ENCODE measurements around the gene SRRT.
"Not testable (repeated sequence)": the region's sequence is repeated elsewhere in the genome, so short reads cannot be mapped to it uniquely, and the experiment has no call there.

Gene SRRT

DNA sequence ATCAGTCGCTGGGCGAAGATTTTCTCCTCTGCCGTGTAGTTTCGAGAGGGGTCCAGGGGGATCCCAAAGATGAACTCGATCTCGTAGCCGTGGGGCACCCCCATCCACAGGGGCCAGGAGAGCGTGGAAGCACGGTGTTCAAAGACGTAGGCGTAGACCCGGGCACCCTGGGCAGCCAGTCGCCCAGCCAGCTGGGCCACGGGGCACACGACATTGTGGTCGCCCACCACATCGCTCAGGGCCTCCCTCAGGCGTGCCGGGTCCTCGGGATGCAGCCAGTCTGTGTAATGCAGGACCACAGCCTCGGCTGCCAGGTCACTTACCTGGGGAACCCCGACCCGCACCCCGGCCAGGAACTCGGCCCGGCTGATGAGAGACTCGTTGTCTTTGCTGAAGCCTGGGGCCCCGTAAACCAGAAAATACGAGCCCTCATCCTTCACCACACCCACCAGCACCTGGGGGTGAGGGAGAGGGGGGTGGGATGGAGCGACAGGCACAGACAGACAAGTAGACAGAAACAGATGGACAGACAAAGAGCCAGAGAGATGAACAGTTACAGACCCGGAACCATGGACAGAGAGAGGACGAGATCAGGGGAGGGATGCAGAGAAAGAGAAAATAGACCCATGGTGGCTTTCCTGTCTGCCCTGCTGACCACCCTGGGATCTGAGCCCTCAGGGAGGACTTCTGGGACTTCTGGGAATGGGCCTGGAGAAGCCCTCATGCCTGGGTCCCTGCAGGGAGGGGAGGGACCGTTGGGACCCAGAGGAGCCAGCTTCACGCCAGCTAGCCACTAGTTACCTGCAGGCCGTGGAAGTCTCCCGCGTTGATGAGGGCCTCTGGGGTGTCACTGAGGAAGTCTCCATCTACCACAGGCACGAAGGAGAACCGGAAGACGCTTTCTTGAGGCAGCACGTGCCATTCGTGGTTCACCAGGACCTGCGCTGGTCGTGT, 17.7 kb downstream of the SRRT start:
- no peak for FAIRE-seq
- DNase-seq (ENCODE audit: extremely low spot score, insufficient read length, low read depth), result no peak

DNA sequence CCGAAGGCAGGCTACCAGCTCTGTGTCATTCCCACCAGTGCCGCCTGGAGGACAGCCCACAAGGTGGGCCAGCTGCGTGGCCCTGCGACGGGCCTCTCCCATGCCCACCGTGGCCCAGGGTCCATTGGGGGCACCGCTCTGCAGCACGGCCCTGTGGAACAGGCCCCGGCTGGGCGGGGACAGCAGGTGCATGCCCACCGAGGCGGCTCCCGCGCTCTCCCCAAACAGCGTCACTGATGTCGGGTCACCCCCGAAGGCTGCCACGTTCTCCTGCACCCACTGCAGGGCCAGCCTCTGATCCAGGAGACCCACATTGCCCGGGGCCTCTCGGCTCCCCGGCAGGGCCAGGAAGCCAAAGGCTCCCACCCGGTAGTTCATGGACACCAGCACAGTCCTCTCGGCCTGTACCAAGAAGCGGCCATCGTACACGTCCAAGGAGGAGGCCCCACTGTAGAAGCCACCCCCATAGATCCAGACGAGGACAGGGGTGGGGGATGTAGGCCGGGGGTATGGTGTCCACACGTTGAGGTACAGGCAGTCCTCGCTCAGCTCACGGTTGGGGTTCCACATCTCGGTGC, 18.5 kb downstream of the SRRT start:
- DNase-seq (ENCODE audit: extremely low spot score, insufficient read length, low read depth) (no peak), FAIRE-seq (no peak)

DNA sequence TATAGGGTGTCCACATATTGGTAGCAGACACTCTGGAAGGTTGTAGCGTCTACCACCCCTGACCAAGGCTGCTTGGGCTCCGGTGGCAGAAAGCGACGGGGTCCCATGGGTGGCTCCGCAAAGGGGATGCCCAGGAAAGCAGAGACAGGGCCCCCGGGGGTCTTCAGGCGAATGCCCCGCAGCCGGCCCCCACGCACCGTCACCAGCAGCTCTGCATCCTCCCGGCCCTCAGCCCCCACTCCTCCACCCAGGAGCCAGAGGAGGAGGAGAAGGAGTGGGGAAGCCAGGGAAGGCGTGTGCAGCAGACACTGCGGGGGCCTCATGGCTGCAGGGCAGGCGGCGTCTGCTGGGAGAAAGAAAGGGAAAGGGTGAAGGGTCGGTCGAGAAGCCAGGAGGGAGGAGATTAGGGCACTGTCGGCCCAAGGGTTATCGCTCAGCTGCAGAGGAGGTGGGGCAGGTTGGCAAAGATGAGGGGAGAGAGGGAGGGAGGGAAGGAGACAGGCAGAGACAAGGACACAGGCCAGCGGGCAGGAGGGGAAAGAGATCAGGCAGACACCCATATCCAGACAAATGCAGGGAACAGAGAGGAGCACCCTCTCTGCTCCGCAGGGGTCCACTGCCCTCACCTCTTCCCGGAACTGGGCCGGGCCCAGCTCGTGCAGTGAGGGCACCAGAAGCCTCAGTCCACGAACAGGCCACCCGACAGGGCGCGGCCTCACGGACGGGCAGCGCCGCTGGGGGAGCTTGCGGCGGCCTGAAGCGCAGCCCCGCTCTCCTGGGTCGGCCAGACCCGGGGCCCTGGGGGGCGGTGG, 19.2 kb downstream of the SRRT start:
- DNase-seq (ENCODE audit: extremely low spot score, insufficient read length, low read depth) (no peak), FAIRE-seq (no peak)

DNA sequence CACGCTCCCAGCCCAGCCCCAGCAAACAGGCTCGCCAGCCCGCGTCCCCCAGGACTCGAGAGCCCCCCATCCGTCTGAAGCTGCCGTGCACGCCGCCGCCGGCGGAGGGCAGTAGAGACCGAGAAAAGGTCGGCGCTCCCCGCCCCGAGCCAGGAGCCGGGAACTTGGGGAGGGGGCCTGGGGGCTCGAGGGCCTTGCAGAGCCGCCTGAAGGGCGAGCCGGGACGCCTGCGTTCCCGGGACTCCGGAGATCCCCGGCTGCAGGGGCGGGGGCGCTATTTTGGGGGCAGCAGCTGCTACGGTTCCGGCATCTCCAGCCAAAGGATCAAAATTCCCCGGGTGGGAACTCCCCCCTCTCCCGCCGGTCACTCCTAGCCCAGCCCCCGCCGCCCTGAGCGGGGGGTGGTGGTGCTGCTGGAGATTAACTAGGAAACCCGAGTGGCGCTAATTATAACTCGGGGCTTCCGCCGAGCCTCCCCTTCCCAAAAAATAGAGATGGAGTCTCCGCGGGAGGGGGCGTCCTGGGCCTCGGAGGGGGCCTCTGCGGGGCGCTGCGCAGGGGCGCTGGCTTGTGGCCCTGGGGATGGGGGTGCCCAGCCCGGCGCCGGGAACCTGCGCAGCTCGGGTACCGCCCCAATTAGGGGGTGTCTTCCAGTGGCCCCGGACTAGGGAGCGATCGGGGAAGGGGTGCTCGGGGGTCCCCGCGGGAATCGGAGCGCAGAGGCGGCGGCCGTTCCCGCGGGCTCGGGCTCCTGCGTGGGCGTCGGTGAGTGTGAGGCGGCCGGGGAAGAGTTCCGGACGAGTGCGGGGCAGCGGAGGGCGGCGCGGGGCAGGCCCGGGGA, 20.2 kb downstream of the SRRT start:
- DNase-seq (ENCODE audit: extremely low spot score, insufficient read length, low read depth) (no peak), FAIRE-seq (no peak)

DNA sequence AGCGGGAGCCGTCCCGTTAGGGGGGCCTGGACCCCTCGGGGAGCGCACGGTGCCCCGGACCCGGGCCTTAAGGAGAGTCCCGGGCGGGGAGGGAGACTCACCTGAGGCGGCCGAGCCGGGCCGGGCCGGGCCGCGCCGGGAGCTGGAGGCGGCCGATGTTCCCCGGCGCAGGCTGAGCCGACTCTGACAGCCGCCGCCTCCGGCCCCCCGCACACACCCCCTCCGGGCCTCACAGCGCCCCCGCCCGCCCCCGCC, 20.7 kb downstream of the SRRT start, which contains the start of gene ACHE:
TSS of gene ACHE (minus strand) at position 188 of the 255 bp plus-strand sequence. CDS start 1,656 bp downstream, outside the sequence.
- FAIRE-seq, result no peak
- no peak for DNase-seq (ENCODE audit: extremely low spot score, insufficient read length, low read depth)

DNA sequence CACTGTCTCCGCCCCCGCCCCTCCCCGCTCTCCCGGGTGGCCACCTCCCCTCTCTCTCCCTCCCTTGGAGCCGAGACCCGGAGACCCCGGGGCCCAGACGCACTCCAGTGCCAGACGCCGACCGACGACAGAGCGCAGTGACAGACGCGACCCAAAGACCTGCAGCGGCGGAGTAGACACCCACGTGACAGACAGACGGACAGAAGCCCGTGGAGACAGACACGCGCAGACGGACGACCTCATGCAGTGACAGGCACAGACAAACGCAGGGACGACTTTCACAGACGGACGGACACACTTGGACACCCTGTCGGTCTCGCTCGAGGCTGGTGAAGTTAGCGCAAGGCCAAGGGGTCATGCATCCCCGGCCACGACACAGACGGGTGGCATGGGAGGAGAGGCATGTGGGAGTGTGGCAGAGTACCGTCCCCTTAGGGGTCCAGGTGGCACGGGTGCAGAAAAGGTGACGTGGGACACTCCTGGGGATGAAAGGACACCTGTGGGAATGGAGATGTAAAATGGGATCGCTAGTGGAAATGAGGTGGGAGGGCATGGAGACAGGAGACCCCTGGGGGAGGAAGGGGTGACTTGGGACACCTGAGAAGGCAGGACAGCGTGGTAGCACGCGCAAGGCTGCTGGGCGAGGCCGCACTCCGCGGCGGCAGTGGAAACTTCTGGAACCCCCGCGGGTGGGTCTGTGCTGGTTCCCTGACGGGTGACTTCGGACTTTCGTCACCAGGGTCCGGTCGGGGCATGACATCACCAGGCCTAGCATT, 21.2 kb downstream of the SRRT start:
- DNase-seq (ENCODE audit: extremely low spot score, insufficient read length, low read depth) (no peak), FAIRE-seq (no peak)

DNA sequence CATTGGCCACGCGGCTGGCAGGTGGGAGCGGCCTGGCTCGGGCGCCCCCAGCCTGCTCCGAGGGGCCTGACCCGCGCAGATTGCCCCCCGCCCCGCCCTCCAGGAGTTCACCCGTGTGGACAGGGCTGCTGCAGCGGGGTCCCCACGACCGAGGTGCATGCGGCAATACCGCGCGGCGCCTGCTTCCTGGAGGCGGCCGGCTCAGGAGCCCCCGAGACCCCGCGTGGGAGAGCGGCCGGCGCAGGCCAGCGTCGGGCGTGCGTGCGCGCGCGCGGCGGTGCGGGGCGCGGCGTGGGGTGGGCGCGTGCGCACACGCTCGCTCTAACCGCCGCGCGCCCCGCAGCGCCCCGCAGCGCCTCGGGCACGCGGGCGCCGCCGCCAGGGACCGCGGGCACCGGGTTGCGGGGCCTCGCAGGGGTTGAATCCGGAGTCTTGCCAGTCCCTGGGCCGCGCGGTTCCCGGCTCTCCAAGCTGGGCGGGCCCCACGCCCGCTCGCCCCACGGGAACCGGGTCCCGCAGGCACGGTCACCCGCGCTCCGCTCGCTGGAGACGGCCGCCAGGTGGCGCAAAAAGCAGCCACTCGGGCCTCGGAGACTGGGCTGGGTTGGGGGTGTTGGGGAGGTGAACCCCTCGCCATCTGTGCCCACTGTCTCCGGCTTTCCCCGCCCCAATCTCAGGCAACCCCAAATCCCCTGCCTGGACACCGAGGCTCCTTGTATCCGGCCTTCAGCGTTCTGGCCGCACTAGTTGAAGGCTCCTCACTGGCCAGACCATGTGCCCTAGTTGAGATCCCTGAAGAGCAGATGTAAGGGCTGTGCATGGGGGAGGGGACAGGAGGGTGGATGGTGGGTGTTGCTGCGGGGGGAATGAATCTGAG, 22.1 kb downstream of the SRRT start:
- FAIRE-seq (no peak), DNase-seq (ENCODE audit: extremely low spot score, insufficient read length, low read depth) (no peak)

DNA sequence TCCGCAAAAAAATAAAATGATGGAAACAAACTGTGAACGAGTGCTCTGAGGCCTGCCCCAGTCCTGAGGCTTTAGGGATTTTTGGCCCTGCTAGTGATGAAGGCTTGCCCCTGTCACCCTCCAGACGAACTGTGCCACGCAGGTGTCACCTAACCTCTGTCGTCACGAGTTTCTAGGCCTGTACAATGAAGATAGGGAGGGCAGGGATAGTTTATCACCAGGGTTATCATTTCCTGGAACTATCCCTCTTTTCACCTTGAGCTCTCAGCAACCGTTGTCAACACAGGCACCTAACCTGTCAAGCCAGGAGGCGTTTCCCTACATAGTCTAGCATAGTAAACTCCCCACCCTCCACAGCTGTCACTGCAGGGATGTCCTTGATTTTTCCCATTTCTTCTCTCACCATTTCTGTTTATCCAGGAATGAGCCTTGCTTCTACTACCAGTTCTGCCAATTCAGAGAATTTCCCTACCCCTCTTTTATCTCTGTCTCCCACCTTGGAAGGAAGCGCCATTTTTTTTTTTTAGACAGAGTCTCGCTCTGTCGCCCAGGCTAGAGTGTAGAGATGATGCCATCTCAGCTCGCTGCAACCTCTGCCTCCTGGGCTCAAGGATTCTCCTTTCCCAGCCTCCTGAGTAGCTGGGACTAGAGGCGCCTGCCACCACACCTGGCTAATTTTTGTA, 23.0 kb downstream of the SRRT start:
- FAIRE-seq (no peak), DNase-seq (ENCODE audit: extremely low spot score, insufficient read length, low read depth) (no peak)

DNA sequence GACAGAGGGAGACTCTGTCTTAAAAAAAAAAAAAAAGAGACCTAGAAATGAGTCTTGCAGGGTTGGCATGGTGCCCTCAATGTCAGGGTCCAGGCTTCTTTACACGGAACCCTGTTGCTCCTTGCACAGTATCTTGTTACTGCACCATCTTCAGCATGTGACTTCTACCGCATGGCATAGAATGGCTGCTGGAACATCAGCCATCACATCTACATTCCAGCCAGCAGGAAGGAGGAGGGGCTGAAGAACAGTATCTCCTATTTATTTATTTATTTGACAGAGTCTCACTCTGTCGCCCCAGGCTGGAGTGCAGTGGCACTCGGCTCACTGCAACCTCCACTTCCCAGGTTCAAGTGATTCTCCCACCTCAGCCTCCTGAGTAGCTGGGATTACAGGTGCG, 24.5 kb downstream of the SRRT start:
- DNase-seq (ENCODE audit: extremely low spot score, insufficient read length, low read depth) (no peak), FAIRE-seq (no peak)

DNA sequence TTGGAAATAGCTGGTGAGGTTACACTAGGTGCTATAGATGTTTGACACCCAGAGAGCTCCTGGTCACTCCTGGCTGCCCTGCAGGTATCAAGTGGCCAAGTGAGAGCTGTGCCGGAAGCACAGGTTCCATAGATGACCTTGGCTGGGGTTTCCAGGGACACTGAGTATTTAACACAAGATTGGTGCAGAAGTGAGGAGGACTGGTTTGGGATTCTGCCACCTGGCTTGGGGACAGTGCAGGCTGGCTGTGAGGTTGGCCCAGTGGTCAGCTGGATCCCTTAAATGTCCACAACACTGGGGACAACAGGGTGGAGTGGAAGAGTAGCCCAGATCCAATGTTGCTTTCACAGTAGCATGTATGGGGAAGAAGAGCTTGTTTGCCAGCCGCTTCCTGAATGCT, 26.1 kb downstream of the SRRT start:
- DNase-seq (ENCODE audit: extremely low spot score, insufficient read length, low read depth) (no peak), FAIRE-seq (no peak)

DNA sequence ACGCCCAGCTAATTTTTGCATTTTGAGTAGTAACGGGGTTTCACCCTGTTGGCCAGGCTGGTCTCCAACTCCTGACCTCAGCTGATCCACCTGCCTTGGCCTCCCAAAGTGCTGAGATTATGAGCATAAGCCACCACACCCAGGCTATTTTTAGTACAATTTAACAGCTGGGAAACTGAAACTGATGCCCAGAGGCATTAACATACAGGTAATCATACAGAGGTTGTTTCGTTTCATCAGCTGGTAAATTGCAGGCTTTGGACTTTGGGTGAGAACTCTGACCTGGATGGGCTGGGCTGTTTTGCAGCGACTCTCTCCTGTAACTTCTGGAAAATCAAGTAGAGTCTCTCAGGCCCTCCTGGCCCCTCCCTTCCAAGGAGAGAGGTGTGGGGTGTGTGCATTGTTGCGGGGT, 27.0 kb downstream of the SRRT start:
- no peak for FAIRE-seq
- DNase-seq (ENCODE audit: extremely low spot score, insufficient read length, low read depth), result no peak

DNA sequence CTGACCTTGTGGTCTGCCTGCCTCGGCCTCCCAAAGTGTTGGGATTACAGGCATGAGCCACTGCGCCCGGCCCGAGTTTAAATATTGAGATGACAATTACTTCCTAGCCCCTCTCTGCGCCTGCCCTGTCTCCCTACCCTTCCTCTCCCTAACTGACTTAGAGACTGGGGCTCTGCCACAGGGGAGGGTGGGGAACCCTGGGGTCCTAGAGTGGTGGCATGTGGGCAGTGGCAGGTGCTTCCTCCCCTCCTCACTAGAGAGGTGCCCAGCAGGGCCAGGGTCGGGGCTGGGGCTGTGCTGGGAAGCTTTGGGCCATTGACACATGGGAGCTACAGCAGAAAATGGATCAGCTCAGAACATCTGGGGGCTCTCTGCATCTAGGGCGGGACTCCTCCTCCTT, 27.7 kb downstream of the SRRT start:
- DNase-seq (ENCODE audit: extremely low spot score, insufficient read length, low read depth), result no peak
- FAIRE-seq, result no peak

DNA sequence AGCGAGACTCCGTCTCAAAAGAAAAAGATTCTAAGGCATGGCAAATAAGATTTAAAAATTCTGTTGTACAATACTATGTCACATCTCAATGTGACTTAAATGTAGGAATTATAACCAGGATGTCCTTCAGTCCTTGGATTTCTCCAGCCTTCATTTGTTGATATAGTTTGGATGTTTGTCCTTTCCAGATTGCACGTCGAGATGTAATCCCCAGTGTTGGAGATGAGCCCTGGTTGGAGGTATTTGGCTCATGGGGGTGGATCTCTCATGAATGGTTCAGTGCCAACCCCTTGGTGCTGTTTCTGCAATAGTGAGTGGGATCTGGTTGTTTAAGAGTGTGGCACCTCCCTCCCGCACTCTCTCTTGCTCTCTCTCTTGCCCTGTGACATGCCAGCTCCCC, 33.6 kb downstream of the SRRT start:
- DNase-seq (ENCODE audit: extremely low spot score, insufficient read length, low read depth) (no peak), FAIRE-seq (no peak)

DNA sequence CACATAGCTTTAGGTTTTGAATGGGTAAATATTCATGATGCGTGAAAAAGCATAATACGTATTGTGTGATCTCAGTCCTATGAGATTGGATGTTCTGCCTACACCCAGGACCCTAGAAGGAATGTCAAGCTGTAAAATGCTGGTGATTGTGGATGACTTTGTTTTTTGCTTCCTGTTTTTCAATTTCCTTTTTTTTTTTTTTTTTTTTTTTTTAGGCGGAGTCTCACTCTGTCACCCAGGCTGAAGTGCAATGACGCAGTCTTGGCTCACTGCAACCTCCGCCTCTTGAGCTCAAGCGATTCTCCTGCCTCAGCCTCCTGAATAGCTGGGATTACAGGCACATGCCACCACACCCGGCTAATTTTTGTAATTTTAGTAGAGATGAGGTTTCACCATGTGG, 35.5 kb downstream of the SRRT start:
- not testable (repeated sequence) for DNase-seq (ENCODE audit: extremely low spot score, insufficient read length, low read depth); FAIRE-seq

DNA sequence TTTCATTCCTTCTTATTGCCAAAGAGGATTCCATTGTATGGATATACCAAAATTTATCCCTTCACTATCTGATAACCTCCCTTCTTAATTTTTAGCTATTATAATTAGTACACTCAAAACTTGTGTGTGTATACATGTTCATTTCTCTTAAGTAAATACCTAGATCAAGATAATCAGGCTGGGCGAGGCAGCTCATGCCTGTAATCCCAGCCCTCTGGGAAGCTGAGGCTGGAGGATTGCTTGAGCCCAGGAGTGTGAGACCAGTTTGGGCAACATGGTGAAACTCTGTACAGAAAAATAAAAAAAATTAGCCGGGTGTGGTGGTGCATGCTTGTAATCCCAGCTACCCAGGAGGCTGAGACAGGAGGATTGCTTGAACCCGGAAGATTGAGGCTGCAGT, 36.6 kb downstream of the SRRT start:
- FAIRE-seq, result no peak

DNA sequence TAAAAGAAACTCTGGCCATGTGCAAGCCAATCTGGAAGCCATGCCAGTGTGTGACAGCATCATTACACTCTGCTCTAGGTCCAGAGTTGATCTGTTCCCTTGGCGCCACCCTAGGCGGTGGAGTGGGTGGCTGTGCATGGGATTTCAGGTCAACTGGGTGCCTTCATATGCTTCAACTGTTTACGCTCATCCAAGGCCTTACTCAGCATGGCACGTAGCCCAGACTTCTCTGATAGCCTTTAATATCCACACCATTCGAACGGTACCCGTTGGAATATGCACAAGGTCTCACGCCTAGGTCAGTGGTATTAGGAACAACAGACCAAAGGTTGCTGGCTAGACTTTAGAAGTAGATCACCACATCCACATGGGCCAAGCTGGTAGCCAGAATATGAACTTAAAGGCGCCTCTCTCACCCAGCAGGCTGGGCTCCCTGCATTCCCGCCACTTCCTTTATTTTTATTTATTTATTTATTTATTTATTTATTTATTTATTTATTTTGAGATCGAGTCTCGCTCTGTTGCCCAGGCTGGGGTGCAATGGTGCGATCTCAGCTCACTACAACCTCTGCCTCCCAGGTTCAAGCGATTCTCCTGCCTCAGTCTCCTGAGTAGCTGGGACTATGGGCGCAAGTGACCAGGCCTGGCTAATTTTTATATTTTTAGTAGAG, 39.4 kb downstream of the SRRT start:
- FAIRE-seq (no peak), DNase-seq (ENCODE audit: extremely low spot score, insufficient read length, low read depth) (no peak)

More for the DNA sequence above, 36.6 kb downstream of the SRRT start:
- no peak for DNase-seq (ENCODE audit: extremely low spot score, insufficient read length, low read depth)

DNA sequence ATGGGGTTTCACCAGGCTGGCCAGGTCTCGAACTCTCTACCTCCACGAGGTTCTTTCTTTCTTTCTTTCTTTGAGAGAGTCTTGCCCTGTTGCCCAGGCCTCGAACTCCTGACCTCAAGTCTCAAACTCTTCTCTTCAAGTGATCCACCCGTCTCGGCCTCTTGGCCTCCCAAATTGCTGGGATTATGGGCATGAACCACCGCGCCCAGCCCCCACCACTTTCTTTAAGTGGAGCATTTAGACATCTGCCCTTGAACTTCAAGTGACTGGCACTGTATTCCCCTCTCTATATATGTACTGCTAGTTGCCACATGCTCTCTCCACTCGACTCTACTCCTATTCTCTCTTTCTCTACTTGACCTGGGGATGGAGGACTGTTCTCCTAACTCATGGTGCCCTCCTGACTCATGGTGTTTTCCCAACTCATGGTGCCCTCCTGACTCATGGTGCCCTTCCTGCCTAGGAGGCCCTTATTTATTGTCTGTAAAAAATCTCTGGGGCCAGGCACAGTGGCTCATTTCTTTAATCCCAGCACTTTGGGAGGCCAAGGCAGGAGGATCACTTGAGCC, 40.1 kb downstream of the SRRT start:
- FAIRE-seq, result no peak
- no peak for DNase-seq (ENCODE audit: extremely low spot score, insufficient read length, low read depth)
